Skeletal muscle tissue (tissue), 4 donors: ENCODE results near the gene TEX36. TPM values are rescaled to one million over a fixed set of nuclear protein-coding genes. Genes with fewer than 3 reads are reported as not detected.
"Not testable (repeated sequence)": the region's sequence is repeated elsewhere in the genome, so short reads cannot be mapped to it uniquely, and the experiment has no call there.

ENCODE experiments used
- H3K27ac ChIP-seq: one replicate; pipeline ENCODE4 v1.7.0; 2013; ENCODE audit warnings: mild to moderate bottlenecking, low read depth, low read length, inconsistent platforms
- H3K27me3 ChIP-seq, 3 donors: one replicate each; pipeline ENCODE4 v1.7.0; 2013; ENCODE audit warnings: low read length in 3 of 3; ENCODE audit not compliant: control insufficient read depth in 3 of 3, insufficient read depth in 3 of 3
- H3K36me3 ChIP-seq, 3 donors: one replicate each; pipeline ENCODE4 v1.7.0; 2013; ENCODE audit warnings: low read length in 3 of 3; ENCODE audit not compliant: control insufficient read depth in 3 of 3, insufficient read depth in 3 of 3
- H3K4me1 ChIP-seq, 3 donors: one replicate each; pipeline ENCODE4 v1.7.0; 2013; ENCODE audit warnings: low read length in 3 of 3, mild to moderate bottlenecking in 3 of 3; ENCODE audit not compliant: control insufficient read depth in 3 of 3, insufficient read depth in 3 of 3
- H3K4me3 ChIP-seq, 3 donors: one replicate each; pipeline ENCODE4 v1.7.0; 2013; ENCODE audit warnings: low read length in 3 of 3
- H3K9ac ChIP-seq, 3 donors: one replicate each; pipeline ENCODE4 v1.7.0; 2013; ENCODE audit warnings: low read length in 3 of 3, mild to moderate bottlenecking in 3 of 3, moderate library complexity in 2 of 3, low read depth in 1 of 3
- H3K9me3 ChIP-seq, 3 donors: one replicate each; pipeline ENCODE4 v1.7.0; 2013; ENCODE audit warnings: low read length in 3 of 3; ENCODE audit not compliant: control insufficient read depth in 3 of 3
- total RNA-seq: library from RNA; depleted of rRNA; stranded (reverse); fragments of >200 nt; gene quantifications from one replicate; pipeline ENCODE4 v1.2.3, GENCODE V29; 2014
- donor health status: Osteomylitis.

The TEX36 gene
- total RNA-seq, 1 donor from 2014 or later = not detected

DNA sequence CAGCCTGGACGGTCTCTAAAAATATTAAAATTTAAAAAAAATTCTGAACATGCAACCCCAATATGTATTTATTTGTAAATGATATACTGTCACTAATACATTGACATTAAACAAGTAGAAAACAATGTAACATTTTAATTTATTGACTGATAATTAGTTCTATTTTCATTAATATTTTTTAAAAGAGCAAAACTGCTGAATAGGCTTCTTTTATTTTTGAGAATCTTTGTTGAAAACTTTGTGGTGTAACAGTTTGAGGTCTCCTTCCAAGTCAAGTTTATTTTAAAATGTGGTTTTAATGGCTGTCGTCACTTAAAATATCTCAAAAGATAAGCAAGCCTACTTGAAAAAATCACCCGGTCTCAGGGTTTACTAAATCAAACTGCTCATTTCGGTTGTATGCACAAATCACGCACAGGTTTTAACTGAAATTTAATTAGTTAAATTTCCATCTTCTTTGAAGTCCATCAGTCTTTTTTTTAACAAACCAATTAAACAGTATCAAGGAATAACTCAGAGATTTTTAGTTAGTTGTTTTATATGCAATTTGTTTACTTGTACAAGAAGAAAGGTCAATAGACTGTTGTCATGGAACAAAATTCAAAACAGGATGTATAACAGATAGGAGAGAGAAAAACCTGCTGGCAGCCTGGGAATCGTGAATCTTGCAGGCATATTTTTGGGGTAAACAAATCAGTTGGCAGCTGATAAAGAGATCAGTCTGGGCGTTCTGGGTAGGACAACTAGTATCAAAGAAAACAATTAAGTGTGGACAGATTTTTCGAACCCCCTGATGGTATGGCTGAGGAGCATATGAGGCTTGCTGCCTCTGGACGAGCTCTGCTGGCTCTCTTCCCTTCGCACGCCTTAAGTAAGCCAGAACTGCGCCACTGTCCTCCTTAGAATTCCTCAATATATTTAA is 26.9 kb upstream of the TEX36 start:
- no peaks in the 10 kb centered on the region for H3K27me3 ChIP-seq
- no peak overlapping the region for H3K9ac ChIP-seq
- no peak overlapping the region for H3K4me3 ChIP-seq
- peaks cover 0 to 3% (median 0%) of the 10 kb centered on the region in 3 donors for H3K9me3 ChIP-seq
- H3K27ac ChIP-seq = no peak overlapping the region
- no peaks in the 10 kb centered on the region for H3K4me1 ChIP-seq
- peaks cover 0 to 4% (median 0%) of the 10 kb centered on the region in 3 donors for H3K36me3 ChIP-seq

DNA sequence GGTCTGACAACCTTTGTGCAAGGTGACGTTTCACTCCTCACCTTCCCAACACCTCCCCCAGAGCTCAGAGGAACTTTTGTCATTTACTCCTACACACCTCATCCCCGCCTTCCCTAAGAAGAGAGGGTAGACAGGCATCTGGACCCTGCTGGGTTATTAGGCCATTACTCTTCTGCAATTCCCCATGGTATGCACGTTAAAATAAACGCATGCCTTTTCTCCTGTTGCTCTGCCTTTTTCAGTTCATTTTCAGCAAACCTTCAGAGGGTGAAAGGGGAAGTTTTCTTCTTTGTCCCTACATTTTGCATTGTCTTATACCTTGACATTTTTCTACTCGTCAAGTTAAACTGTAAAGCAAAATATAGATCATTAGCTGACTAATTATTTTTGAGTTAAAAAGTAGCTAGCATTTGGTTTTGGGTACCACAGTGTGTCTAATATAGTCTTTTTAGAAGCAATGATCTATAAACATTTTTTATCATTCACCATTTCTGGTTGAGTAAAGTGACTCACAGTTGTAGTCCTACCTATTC is 26.1 kb upstream of the TEX36 start:
- H3K9ac ChIP-seq = no peak overlapping the region
- H3K36me3 ChIP-seq = peaks cover 0 to 4% (median 0%) of the 10 kb centered on the region in 3 donors
- no peaks in the 10 kb centered on the region for H3K27me3 ChIP-seq
- H3K27ac ChIP-seq = no peak overlapping the region
- no peaks in the 10 kb centered on the region for H3K4me1 ChIP-seq
- no peak overlapping the region for H3K4me3 ChIP-seq
- H3K9me3 ChIP-seq = peaks cover 0 to 3% (median 0%) of the 10 kb centered on the region in 3 donors

DNA sequence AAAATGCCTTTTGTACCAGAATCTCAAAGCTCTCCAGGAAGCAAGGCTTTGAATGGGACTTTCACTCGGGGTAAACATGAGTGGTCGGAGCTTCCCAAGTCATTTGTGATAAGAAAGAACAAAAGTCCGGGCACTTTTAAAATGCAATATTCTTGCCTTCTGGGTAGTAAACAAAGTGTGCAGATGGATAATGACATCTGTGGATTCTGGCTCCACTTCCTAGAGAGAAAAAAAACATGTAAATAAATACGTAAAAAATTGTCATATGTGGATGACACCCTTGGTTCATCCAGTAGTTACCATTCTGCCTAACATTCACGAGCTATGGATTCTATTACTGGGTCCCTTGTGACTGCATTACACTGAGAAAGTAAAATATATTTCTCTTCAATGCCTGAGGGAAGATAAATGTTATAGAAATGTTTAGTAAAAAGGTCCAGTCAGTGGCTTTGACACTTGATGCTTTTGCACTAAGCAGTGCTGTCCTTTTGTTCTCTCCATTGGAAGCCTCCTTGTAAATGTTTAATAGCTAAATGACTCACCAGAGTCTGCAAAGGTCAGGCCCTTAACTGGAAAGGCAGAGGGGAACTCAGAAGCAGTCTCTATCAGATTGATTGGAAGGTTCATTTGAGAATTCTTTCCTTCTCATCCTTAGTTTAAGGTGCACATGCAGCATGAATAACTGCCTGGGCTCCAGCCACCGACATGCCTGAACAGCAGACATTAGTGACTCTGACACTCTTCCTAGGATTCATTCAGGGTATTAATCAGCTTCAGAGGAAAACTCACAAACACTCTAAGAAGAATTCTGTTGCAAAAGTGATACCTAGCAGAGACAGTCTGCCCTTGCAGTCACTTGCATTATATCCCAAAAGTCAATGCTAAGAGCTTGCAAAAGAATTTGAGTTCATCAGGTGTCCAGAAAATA is 24.8 kb upstream of the TEX36 start:
- Histone ChIP-seq H3K9ac (no peak overlapping the region), H3K27ac (no peak overlapping the region), H3K27me3 (no peaks in the 10 kb centered on the region), H3K4me3 (no peak overlapping the region), H3K36me3 (peaks cover 0 to 4% (median 0%) of the 10 kb centered on the region in 3 donors), H3K9me3 (no peaks in the 10 kb centered on the region), H3K4me1 (no peaks in the 10 kb centered on the region)

DNA sequence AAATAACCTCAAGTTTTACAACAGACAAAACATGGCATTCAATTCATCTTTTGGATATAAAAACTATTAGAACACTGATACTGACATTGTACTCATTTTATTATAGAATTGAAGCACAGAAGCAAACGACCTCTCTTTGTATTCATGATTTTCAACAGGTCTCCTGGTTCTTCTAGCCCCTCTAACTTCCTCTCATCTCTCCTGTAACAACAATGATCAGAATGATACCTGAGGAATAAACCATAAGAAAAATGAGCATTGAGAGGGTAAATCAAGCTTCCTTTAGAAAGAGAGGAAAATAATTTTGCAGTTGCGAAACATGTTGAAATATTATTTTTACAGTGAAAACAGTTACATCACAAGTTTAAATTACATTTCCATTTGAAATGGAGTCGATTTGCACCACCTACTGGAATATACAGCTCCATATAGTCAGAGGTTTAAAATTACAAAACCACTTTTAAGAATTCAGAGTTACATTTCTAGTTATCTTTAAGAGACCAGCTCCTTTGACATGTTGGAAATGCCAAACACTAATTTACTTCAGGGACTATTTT is 17.5 kb upstream of the TEX36 start:
- Histone ChIP-seq H3K4me1 (no peaks in the 10 kb centered on the region), H3K4me3 (no peak overlapping the region), H3K27me3 (no peaks in the 10 kb centered on the region), H3K36me3 (no peaks in the 10 kb centered on the region), H3K9ac (no peak overlapping the region), H3K9me3 (no peaks in the 10 kb centered on the region), H3K27ac (no peak overlapping the region)

DNA sequence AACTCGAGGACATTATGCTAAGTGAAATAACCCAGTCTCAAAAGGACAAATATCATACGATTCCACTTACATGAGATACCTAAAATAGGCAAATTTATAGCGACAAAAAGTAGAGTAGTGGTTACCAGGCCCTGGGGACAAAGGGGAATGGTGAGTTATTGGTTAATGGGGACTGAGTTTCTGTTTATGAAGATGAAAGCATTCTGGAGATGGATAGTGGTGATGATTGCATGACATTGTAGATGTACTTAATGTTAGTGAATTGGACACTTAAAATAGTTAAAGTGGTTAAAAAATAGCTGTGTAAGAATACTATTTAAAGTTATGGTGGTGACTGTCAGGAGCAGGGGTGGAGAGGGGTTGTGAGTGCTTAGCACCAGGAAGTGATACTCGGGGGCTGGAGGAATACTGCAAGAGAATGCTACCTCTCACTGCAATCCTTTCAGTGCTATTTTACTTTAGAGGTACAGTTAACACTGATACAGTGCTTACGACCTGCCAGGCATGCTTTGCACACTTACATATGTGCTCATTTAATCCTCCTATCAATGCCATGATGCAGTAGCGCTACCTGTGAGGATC is 16.7 kb upstream of the TEX36 start:
- H3K9ac ChIP-seq = no peak overlapping the region
- H3K4me3 ChIP-seq = no peak overlapping the region
- no peaks in the 10 kb centered on the region for H3K4me1 ChIP-seq

DNA sequence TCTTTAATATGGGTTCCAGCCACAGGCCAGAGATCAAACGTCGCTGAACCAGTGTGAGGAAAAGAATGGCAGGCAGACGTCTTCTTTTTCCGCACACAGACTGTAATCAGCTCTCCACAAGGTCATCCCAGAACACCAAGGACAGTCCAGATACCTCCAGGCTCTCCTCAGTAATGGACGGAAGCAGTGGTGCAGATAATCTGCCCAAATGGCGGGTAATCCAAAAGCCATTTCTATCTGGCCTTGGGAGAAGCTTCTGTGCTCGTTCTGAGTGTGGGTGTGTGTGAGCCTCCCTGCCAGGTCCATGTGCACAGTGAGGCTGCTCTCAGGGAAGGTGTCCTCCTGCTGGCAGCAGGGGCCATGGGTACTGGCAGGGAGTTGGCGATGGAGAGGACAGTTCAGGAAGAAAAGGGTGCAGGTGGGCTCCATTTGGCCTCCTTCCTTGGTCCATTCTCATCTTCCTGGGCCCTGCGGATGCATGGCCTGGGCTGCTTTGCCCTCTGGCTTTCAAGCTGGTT is 15.6 kb upstream of the TEX36 start:
- peaks cover 0 to 2% (median 0%) of the 10 kb centered on the region in 3 donors for H3K27me3 ChIP-seq
- H3K9ac ChIP-seq = no peak overlapping the region
- no peaks in the 10 kb centered on the region for H3K4me1 ChIP-seq
- H3K36me3 ChIP-seq = no peaks in the 10 kb centered on the region
- no peak overlapping the region for H3K27ac ChIP-seq
- H3K9me3 ChIP-seq = no peaks in the 10 kb centered on the region
- H3K4me3 ChIP-seq = no peak overlapping the region

More for the DNA sequence above, 16.7 kb upstream of the TEX36 start:
- Histone ChIP-seq H3K27ac (no peak overlapping the region), H3K36me3 (no peaks in the 10 kb centered on the region), H3K27me3 (no peaks in the 10 kb centered on the region), H3K9me3 (no peaks in the 10 kb centered on the region)

DNA sequence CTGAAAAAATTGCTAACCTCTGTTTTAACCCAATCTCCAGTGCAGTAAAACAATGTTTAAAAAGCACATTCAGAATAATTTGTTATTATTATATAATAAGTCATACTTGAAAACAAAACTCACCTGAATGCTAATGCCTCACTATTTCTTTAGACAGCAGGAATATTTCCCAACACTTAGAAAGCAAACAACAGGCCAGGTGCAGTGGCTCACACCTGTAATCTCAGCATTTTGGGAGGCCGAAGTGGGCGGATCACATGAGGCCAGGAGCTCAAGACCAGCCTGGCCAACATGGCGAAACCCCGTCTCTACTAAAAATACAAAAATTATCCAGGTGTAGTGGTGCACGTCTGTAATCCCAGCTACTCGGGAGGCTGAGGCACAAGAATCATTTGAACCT is 13.9 kb upstream of the TEX36 start:
- not testable (repeated sequence) for H3K9ac ChIP-seq, H3K4me1 ChIP-seq, H3K9me3 ChIP-seq, H3K27ac ChIP-seq, H3K36me3 ChIP-seq, H3K4me3 ChIP-seq, H3K27me3 ChIP-seq

DNA sequence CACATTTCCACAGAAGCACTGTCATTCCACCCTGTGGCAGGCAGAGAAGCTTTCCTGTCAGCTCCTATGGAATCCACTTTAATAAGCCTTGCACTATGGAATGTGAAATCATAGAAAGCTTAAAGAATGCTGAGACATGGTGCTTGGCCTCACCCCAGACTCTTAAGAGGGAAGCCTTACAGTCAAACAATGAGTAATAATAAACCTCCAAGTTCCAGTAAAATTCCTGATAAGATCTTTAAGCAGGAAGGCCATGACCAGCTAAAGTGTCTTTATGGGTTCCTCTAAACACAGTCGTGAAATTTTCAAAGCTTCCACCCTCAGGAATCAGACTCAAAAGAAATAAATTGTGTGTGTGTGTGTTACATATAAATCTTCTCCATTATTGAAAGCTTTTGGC is 11.9 kb upstream of the TEX36 start:
- Histone ChIP-seq H3K9me3 (no peaks in the 10 kb centered on the region), H3K4me1 (no peaks in the 10 kb centered on the region), H3K9ac (no peak overlapping the region), H3K36me3 (no peaks in the 10 kb centered on the region), H3K4me3 (no peak overlapping the region), H3K27ac (no peak overlapping the region), H3K27me3 (peaks cover 7 to 11% (median 7%) of the 10 kb centered on the region in 3 donors)

DNA sequence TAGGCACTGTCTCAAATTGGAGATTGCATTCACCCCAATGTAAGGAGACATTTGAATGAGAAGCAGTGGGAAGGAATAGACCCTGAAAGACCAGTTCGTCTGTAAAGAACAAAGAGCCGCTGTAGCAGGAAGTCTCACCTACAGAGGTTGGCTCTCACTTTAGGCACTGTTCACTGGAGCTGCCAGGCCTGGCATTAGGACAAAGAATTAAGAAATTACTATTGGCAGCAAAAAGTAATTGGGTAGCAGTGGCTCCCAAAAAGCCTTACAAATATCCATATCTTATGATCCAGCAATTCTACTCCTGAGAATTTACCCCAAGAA is 10.5 kb upstream of the TEX36 start:
- no peak overlapping the region for H3K4me3 ChIP-seq
- H3K27me3 ChIP-seq = peaks cover 7 to 11% (median 10%) of the 10 kb centered on the region in 3 donors
- H3K9me3 ChIP-seq = no peaks in the 10 kb centered on the region

More for the DNA sequence above, 10.5 kb upstream of the TEX36 start:
- Histone ChIP-seq H3K4me1 (no peaks in the 10 kb centered on the region), H3K9ac (no peak overlapping the region), H3K27ac (no peak overlapping the region), H3K36me3 (no peaks in the 10 kb centered on the region)
